Activated CD8-positive, alpha-beta T cell treated with anti-CD3 and anti-CD28 coated beads for 36 hours (primary cell): ENCODE data around the gene FAM53A. TPM values are rescaled to one million over a fixed set of nuclear protein-coding genes. Genes with fewer than 3 reads are reported as not detected.

Experiments
- ATAC-seq: fragments of 200-7000 bp; cut with Tn5 transposase; one replicate; pipeline ENCODE4 v1.10.0; 2021; ENCODE audit warnings: mild to moderate bottlenecking, moderate library complexity
- CTCF ChIA-PET: fragments of 350-600 bp; sonication (Branson Sonifier 250); formaldehyde crosslinking; loops from one replicate; lab custom pipeline; 2021; ENCODE audit warnings: antibody characterized with exemption; lab: Charles Lee
- POLR2A ChIA-PET: fragments of 350-600 bp; sonication (Branson Sonifier 250); formaldehyde crosslinking; loops from one replicate; lab custom pipeline; 2021; ENCODE audit warnings: antibody characterized with exemption; lab: Charles Lee
- DNase-seq: peaks from one replicate; pipeline ENCODE4 v3.0.0-alpha.2; 2020
- H3K27ac Mint-ChIP-seq: one replicate; pipeline ENCODE4 v1.8.0; 2021; ENCODE audit warnings: mild to moderate bottlenecking, mixed read lengths
- H3K27me3 Mint-ChIP-seq: one replicate; pipeline ENCODE4 v1.8.0; 2021; ENCODE audit warnings: mixed read lengths
- H3K36me3 Mint-ChIP-seq: one replicate; pipeline ENCODE4 v1.8.0; 2021; ENCODE audit warnings: low read depth, mixed read lengths
- H3K4me1 Mint-ChIP-seq: one replicate; pipeline ENCODE4 v1.8.0; 2021; ENCODE audit warnings: low read depth, mixed read lengths
- H3K4me3 Mint-ChIP-seq: one replicate; pipeline ENCODE4 v1.8.0; 2021; ENCODE audit warnings: mild to moderate bottlenecking, moderate library complexity, mixed read lengths
- H3K9me3 Mint-ChIP-seq: one replicate; pipeline ENCODE4 v1.8.0; 2021; ENCODE audit warnings: mixed read lengths
- intact Hi-C: fragments of 100-400 bp; cut with micrococcal nuclease; formaldehyde crosslinking; loops from one replicate; pipeline ENCODE4 v1.10.0; 2022
- total RNA-seq, 2 experiments: library from RNA; stranded (reverse); gene quantifications; one replicate each; pipeline ENCODE4 v1.2.3, GENCODE V29; 2021
- TF ChIP-seq, protein P1 (sequence below): fragments of 200-600 bp; IDR thresholded peaks from one replicate; pipeline ENCODE4 v1.8.0; 2022; ENCODE audit warnings: antibody characterized with exemption, mild to moderate bottlenecking

Gene FAM53A
- total RNA-seq, 2 experiments from 2014 or later, result 1.2 to 1.8 TPM

DNA sequence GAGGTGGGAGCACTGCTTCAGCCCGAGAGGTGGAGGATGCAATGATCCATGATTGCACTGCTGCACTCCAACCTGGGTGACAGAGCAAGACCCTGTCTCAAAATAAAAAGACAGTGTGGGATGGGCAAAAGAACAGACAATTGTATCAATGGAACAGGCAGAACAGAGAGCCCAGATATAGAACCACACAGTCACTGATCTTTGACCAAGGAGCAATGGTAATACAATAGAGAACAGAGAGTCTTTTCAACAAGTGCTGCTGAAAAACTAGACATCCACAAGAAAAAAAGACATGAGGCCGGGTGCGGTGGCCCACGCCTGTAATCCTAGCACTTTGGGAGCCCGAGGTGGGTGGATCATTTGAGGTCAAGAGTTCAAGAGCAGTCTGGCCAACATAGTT, 5.9 kb downstream of the FAM53A start:
- Mint-ChIP-seq H3K9me3 (no peaks in the 10 kb centered on the region), H3K27me3 (no peaks in the 10 kb centered on the region), H3K4me1 (peaks cover 8% of the 10 kb centered on the region), H3K4me3 (no peak overlapping the region), H3K27ac (no peak overlapping the region), H3K36me3 (no peaks in the 10 kb centered on the region)
- DNase-seq (no peak), ATAC-seq (no peak)
- POLR2A ChIA-PET, result no interaction called here
- intact Hi-C loops, result no loop called here
- CTCF ChIA-PET, result interaction anchor here (1.7 kb wide), 1 partner anchor 15 kb away, joined by 6 read pairs; no protein-coding TSS in a partner anchor
- TF ChIP-seq, protein P1, sequence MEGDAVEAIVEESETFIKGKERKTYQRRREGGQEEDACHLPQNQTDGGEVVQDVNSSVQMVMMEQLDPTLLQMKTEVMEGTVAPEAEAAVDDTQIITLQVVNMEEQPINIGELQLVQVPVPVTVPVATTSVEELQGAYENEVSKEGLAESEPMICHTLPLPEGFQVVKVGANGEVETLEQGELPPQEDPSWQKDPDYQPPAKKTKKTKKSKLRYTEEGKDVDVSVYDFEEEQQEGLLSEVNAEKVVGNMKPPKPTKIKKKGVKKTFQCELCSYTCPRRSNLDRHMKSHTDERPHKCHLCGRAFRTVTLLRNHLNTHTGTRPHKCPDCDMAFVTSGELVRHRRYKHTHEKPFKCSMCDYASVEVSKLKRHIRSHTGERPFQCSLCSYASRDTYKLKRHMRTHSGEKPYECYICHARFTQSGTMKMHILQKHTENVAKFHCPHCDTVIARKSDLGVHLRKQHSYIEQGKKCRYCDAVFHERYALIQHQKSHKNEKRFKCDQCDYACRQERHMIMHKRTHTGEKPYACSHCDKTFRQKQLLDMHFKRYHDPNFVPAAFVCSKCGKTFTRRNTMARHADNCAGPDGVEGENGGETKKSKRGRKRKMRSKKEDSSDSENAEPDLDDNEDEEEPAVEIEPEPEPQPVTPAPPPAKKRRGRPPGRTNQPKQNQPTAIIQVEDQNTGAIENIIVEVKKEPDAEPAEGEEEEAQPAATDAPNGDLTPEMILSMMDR, result no peak

DNA sequence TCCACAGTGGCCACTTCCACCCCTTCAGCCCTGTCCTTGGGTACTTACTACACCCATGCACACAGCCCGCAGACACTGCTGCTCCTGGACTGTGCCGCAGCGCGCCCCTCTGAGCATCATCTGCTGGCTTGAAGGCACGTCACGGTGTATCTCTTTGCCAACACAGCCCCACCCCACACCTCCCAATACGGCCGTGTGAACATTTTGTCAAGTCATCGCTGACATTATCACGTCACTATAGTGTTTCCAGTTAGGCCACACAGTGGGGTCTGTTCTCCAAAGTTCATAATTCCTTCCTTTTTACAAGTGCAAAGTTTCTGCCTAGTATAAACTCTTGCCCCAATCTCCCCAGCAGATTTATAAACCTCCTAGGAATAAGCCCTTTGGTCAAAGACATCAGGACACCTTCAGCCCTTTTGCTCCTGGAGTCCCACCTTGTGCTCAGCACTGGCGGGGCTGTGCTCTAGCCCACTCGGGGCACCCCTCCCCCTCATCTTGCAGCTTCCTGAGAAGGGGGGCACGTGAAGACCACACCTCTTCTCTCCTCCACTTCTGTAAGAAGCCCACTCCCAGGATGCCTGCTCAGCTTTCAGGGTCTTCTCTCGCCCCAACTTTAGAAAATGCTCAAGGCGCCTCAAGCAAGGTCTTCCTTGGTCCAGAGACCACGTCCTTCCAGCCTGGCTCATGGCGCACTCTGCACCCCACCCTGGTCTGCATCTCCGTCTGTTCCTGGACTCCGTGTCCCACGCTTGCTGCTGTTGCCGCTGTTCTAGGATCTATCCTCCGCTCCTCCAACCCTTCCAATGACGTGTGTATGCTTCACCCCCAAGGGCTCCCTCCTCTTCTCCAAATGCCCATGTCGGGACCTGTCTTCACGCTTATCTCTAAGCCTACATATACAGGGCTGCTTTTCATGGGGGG, 7.2 kb downstream of the FAM53A start:
- no peak overlapping the region for H3K4me3 Mint-ChIP-seq
- H3K36me3 Mint-ChIP-seq, result no peaks in the 10 kb centered on the region
- TF ChIP-seq, protein P1, result no peak
- ChIA-PET POLR2A (interaction anchor here (1.0 kb wide), 1 partner anchor 15 kb away, joined by 3 read pairs; no protein-coding TSS in a partner anchor), CTCF (interaction anchor here (1.7 kb wide), 1 partner anchor 17 kb away, joined by 6 read pairs; no protein-coding TSS in a partner anchor)
- DNase-seq (no peak), ATAC-seq (no peak)
- no peaks in the 10 kb centered on the region for H3K9me3 Mint-ChIP-seq
- H3K4me1 Mint-ChIP-seq, result no peaks in the 10 kb centered on the region
- no peak overlapping the region for H3K27ac Mint-ChIP-seq
- intact Hi-C loops, result no loop called here
- no peaks in the 10 kb centered on the region for H3K27me3 Mint-ChIP-seq

DNA sequence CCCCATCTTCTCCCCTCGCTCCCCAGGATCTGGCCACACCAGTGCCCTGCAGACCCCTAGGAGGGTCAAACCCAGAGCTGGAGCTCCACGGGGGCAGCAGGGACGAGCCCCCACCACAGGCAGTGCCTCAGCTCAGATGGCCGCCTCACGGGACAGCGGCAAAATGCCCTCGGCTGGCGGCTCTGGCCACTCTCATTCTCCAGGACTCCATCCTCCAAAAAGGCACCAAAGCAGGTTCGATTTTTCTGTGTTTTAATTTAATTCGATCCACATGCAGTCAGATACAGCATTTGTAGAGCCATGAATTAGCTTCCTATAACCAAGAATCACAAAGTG, 8.3 kb downstream of the FAM53A start:
- H3K27ac Mint-ChIP-seq, result no peak overlapping the region
- H3K4me1 Mint-ChIP-seq, result no peaks in the 10 kb centered on the region
- no peaks in the 10 kb centered on the region for H3K9me3 Mint-ChIP-seq
- ChIA-PET CTCF (no interaction called here), POLR2A (interaction anchor here (1.0 kb wide), 1 partner anchor 16 kb away, joined by 3 read pairs; no protein-coding TSS in a partner anchor)
- TF ChIP-seq, protein P1, result no peak
- no peaks in the 10 kb centered on the region for H3K27me3 Mint-ChIP-seq
- intact Hi-C loops, result no loop called here
- no peak overlapping the region for H3K4me3 Mint-ChIP-seq
- H3K36me3 Mint-ChIP-seq, result no peaks in the 10 kb centered on the region
- DNase-seq (no peak), ATAC-seq (no peak)

DNA sequence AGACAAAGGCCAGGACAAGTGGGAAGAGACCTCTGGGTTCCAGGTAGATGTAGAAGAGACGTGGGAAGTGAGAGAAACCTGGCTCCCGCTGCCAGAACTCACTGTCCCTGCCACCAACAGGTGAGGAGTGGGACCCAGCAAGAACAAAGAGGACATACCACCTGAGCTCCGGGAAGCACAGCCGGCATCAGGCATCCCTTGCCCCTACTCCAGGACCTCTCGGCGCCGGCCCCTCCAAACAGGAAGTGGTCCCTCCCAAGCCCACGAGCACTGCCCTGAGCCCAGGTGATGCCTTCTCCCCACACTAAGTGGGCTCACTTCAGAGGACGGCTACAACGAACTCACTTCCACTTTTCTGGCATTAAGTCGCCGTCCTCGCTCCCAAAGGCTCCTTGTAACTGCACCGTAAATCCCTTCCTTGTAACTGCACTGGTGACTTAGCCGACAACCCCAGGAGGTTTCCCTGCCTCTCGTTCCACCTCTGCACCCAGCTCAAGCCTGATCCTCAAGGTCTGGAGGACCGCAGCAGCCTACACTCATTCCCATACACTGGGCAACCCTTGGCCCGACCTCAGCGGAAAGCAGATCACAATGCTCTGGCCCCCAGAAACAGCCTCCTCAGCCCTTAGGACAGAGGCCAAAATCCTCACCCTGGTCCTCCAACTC, 8.8 kb downstream of the FAM53A start:
- no peaks in the 10 kb centered on the region for H3K27me3 Mint-ChIP-seq
- H3K4me1 Mint-ChIP-seq, result no peaks in the 10 kb centered on the region
- intact Hi-C loops, result no loop called here
- ChIA-PET POLR2A (no interaction called here), CTCF (interaction anchor here (0.8 kb wide), 1 partner anchor 18 kb away, joined by 3 read pairs; no protein-coding TSS in a partner anchor)
- DNase-seq (no peak), ATAC-seq (no peak)
- no peak overlapping the region for H3K4me3 Mint-ChIP-seq
- H3K9me3 Mint-ChIP-seq, result no peaks in the 10 kb centered on the region
- no peaks in the 10 kb centered on the region for H3K36me3 Mint-ChIP-seq
- H3K27ac Mint-ChIP-seq, result no peak overlapping the region
- TF ChIP-seq, protein P1, result no peak
